Mucosa of descending colon (tissue), 3 donors: ENCODE data around the gene FBXL7. TPM values are rescaled to one million over a fixed set of nuclear protein-coding genes. Genes with fewer than 3 reads are reported as not detected.

Source experiments
- ATAC-seq: fragments of 200-7000 bp; cut with Tn5 transposase; one replicate; pipeline ENCODE4 v1.9.1; 2020; ENCODE audit warnings: mild to moderate bottlenecking, moderate library complexity
- DNase-seq, 3 donors: peaks; one replicate each; pipeline ENCODE4 v3.0.0-alpha.2; 2020
- H3K36me3 ChIP-seq: fragments of 200-600 bp; one replicate; pipeline ENCODE4 v1.8.0; 2021; ENCODE audit warnings: low read depth, mild to moderate bottlenecking
- H3K4me1 ChIP-seq: fragments of 200-600 bp; one replicate; pipeline ENCODE4 v1.8.0; 2021; ENCODE audit warnings: low read depth, mild to moderate bottlenecking
- H3K4me3 ChIP-seq: fragments of 200-600 bp; one replicate; pipeline ENCODE4 v1.8.0; 2021; ENCODE audit warnings: mild to moderate bottlenecking
- H3K9me3 ChIP-seq: fragments of 200-600 bp; one replicate; pipeline ENCODE4 v1.8.0; 2021; ENCODE audit warnings: mild to moderate bottlenecking
- intact Hi-C, 2 donors: fragments of 100-400 bp; cut with DNase I in 1 of 2; cut with micrococcal nuclease in 1 of 2; formaldehyde crosslinking; loops; one replicate each; pipeline versions ENCODE4 v1.11.0 to v1.11.1; 2022; cut with DNase I, micrococcal nuclease
- total RNA-seq, 3 donors: library from RNA; stranded (reverse); fragmentation: NEBNext Ultra II Directional in 2 of 3; extraction: Animal tissue kit (Norgen Biotek cat#: 25700) in 2 of 3; gene quantifications; one replicate each; pipeline versions ENCODE4 v1.2.1 to v1.2.4, GENCODE V29; 2021 to 2023
- TF ChIP-seq, protein P1 (sequence below): fragments of 200-600 bp; IDR thresholded peaks from one replicate; pipeline ENCODE4 v1.8.0; 2022; ENCODE audit warnings: antibody characterized with exemption, mild to moderate bottlenecking
- donor health status: DM: no; HTN: no; CAD: no; lungs with moderate emphysema.
- donor health status: DM: no; HTN: no; CAD: no.
- donor health status: DM: no; HTN: yes; CAD: no.

The FBXL7 gene
- total RNA-seq, 3 donors from 2014 or later, result 1.6 to 21.4 (median 3.4) TPM

DNA sequence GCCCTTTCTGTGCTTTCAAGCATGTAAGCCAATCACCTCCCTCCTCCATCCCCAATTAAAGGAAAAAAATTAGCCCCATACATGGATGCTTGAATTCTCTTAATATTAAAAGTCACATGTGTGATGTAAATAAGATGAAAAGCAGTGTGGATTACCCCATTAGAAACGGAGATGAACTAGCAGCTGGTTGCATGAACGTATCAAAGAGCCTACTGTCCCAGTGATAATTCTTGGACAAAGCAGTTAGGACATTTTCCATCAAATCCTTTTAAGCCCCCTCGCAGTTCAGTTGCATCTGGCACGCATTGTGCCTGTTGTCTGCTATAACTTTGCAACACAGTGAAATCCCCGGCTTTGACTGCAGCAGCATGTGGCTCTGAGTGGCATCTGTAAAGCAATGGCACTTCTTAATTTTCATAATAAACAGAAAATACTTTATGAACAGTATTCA lies 285.6 kb downstream of the FBXL7 start:
- Histone ChIP-seq H3K4me1 (no peaks in the 10 kb centered on the region), H3K36me3 (no peaks in the 10 kb centered on the region), H3K9me3 (no peaks in the 10 kb centered on the region), H3K4me3 (no peak overlapping the region)
- intact Hi-C loops, result no loop called here
- ATAC-seq, result no peak
- no peak for DNase-seq
- TF ChIP-seq, protein P1, sequence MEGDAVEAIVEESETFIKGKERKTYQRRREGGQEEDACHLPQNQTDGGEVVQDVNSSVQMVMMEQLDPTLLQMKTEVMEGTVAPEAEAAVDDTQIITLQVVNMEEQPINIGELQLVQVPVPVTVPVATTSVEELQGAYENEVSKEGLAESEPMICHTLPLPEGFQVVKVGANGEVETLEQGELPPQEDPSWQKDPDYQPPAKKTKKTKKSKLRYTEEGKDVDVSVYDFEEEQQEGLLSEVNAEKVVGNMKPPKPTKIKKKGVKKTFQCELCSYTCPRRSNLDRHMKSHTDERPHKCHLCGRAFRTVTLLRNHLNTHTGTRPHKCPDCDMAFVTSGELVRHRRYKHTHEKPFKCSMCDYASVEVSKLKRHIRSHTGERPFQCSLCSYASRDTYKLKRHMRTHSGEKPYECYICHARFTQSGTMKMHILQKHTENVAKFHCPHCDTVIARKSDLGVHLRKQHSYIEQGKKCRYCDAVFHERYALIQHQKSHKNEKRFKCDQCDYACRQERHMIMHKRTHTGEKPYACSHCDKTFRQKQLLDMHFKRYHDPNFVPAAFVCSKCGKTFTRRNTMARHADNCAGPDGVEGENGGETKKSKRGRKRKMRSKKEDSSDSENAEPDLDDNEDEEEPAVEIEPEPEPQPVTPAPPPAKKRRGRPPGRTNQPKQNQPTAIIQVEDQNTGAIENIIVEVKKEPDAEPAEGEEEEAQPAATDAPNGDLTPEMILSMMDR, result no peak

DNA sequence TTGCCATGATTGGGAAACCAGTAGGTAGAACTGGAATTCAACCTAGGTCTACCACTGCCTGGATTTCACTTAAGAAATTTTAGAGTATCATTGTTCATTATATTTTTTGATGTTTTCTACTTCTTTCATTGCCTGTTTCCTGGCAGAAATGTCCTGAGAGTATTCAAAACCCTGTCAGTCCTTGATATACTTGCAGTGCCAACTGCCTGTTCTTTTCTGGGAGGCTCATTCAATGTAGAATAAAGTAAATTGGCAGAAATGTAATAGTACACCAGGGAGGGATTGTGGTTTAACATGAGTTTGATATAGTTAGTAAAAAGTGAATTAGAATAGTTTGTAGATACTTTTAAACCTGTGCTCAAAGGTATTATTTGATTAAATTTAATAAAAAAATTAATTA lies 286.3 kb downstream of the FBXL7 start:
- H3K9me3 ChIP-seq, result no peaks in the 10 kb centered on the region
- H3K36me3 ChIP-seq, result no peaks in the 10 kb centered on the region
- H3K4me3 ChIP-seq, result no peak overlapping the region
- no peak for DNase-seq
- TF ChIP-seq, protein P1, result no peak
- H3K4me1 ChIP-seq, result no peaks in the 10 kb centered on the region
- intact Hi-C loops, result no loop called here
- ATAC-seq, result no peak

DNA sequence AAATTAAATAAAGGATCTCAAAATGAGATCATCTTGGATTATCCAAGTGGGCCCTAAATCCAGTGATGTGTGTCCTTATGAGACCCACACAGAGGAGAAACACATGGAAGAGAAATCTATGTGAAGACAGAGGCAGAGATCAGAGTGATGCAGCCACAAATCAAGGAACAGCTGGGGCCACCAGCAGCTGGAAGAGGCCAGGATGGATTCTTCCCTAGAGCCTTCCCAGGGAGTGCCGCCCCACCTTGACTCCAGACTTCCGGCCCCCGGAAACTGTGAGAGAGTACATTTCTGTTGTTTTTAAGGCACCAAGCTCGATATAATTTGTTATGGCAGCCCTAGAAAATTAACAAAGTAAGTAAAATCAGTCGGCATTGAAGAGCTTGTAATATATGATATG lies 286.9 kb downstream of the FBXL7 start:
- Histone ChIP-seq H3K4me1 (no peaks in the 10 kb centered on the region), H3K36me3 (no peaks in the 10 kb centered on the region), H3K4me3 (no peak overlapping the region), H3K9me3 (no peaks in the 10 kb centered on the region)
- intact Hi-C loops, result no loop called here
- ATAC-seq (no peak), DNase-seq (no peak)
- TF ChIP-seq, protein P1, result no peak

DNA sequence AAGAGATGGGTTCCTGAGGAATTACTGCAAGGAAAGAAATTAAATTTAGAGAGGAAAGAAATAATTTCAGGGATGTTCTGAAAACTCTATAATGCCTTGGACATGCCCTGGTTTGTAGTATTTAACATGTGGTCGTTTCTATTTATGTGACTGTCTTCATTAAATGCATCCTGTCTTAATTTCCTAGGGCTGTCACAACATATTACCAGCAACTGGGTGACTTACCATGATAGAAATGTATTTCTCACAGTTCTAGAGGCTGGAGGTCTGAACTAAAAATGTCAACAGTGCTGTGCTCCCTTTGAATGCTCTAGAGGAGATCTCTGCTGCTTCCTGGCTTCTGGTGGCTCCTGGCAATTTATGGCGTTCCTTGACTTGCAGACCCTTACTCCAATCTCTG lies 287.7 kb downstream of the FBXL7 start:
- intact Hi-C loops, result no loop called here
- DNase-seq (no peak), ATAC-seq (no peak)
- H3K4me3 ChIP-seq, result no peak overlapping the region
- H3K4me1 ChIP-seq, result no peaks in the 10 kb centered on the region
- H3K9me3 ChIP-seq, result no peaks in the 10 kb centered on the region
- H3K36me3 ChIP-seq, result no peaks in the 10 kb centered on the region
- TF ChIP-seq, protein P1, result no peak

DNA sequence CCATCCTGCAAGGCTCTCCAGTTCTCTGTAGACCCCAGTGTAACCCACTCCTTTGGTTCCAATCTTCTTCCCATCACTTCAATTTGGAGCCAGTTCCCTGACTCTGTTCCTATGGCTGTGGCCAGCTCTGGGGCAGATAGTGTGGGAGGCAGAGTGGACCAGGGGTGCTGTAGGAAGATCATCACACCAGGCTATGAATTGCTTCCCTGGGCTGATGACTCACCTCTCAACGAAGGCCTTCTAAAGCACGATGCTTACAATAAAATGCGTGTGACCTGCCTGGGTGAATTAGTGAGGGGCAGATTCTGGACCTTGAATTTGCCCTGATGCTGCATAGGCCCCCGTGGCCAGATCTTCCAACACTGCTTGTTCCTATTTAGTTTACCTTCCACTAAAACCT lies 289.7 kb downstream of the FBXL7 start:
- no peak for ATAC-seq
- TF ChIP-seq, protein P1, result no peak
- Histone ChIP-seq H3K36me3 (no peaks in the 10 kb centered on the region), H3K4me1 (no peaks in the 10 kb centered on the region), H3K4me3 (no peak overlapping the region), H3K9me3 (no peaks in the 10 kb centered on the region)
- intact Hi-C loops, result no loop called here
- DNase-seq, result no peak

DNA sequence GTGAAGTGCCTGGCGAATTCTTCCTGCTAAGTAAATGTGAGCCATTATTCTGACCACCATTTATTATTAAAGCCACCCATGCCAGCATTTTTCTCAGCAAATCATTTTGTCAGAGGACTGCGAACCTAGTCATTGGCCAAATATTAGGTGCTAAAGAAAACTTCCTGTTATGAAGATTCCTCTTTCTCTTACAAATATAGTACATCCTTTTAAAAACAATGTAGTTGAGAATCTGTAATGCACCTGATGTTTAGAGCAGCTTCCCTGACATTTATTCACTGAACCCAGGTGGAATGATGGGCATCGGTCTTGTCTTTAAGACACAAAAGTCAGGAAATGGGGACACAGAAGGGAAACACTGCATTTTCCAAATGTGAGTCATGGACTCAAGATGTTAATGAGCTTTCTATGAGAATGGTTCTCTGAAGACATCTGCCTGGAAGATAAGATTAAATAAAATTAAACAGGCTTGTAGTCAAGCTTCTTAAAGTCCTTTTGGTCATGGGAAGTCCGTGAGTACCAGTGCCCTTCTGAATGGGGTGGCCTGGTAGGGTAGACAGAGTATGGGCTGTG lies 290.6 kb downstream of the FBXL7 start:
- intact Hi-C loops, result no loop called here

More for the DNA sequence above, 290.6 kb downstream of the FBXL7 start:
- H3K4me1 ChIP-seq, result no peaks in the 10 kb centered on the region
- ATAC-seq (no peak), DNase-seq (no peak)
- TF ChIP-seq, protein P1, result no peak
- H3K36me3 ChIP-seq, result no peaks in the 10 kb centered on the region
- no peaks in the 10 kb centered on the region for H3K9me3 ChIP-seq
- H3K4me3 ChIP-seq, result no peak overlapping the region
